Measurements from ENCODE around the gene C1orf232. TPM values are rescaled to one million over a fixed set of nuclear protein-coding genes. Genes with fewer than 3 reads are reported as not detected.

The C1orf232 gene
- total and polyA plus RNA-seq, 2 of the 13 experiments (the other 11 are each of a cell fraction or from before 2014, with no cell fraction given) = not detected

DNA sequence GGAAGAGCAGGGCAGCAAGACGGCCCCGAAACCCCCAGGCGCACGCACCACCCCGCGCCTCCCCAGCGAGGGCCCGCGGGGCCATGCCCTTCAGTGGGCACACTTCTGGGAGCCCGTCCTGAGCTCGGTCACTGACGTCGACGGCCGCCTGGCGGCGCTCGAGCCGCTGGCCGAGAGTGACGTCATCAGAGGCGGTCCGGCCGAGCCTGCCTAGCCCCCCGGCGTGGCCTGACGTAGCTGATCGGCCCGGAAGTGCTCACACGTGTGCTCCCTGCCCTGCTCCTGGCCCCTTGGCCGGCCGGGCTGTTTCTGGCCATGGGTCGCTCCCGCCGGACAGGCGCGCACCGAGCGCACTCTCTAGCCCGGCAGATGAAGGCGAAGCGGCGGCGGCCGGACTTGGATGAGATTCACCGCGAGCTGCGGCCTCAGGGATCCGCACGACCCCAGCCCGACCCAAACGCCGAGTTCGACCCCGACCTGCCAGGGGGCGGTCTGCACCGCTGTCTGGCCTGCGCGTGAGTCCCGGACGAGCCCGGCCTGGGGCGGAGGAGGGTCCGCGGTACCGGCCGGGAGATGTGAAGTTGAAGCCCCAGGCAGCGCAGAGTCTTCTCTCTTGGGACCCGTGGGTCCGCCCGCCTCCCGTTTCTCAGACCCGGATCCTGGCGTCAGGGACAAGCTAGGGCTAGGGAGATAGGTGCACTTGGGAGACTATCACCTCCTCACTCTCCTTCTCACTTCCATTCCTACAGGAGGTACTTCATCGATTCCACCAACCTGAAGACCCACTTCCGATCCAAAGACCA is 1.1 kb upstream of the C1orf232 start, which contains the start of gene ZNF593 (continued):
- TF ChIP-seq, protein P1, sequence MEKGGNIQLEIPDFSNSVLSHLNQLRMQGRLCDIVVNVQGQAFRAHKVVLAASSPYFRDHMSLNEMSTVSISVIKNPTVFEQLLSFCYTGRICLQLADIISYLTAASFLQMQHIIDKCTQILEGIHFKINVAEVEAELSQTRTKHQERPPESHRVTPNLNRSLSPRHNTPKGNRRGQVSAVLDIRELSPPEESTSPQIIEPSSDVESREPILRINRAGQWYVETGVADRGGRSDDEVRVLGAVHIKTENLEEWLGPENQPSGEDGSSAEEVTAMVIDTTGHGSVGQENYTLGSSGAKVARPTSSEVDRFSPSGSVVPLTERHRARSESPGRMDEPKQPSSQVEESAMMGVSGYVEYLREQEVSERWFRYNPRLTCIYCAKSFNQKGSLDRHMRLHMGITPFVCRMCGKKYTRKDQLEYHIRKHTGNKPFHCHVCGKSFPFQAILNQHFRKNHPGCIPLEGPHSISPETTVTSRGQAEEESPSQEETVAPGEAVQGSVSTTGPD (CRISPR knock-in tag; IDR thresholded peaks at IDR 0.05) = no peak
- TF ChIP-seq TCF12 (IDR thresholded peaks at IDR 0.05) = no peak
- peak; percentile 95 for TF ChIP-seq TCF12 (CRISPR knock-in tag; IDR thresholded peaks at IDR 0.05)
- TF ChIP-seq ISX (CRISPR knock-in tag; conservative IDR thresholded peaks at IDR 0.05) = peak; percentile 85
- TF ChIP-seq ZNF670 (CRISPR knock-in tag; IDR thresholded peaks at IDR 0.05; ENCODE audit: borderline replicate concordance) = peak; percentile 67
- TF ChIP-seq ZNF546 (CRISPR knock-in tag; conservative IDR thresholded peaks at IDR 0.05) = peak; percentile 83; the same call in 1 of the 2 replicates
- TF ChIP-seq MTA1 (CRISPR knock-in tag; IDR thresholded peaks at IDR 0.05; ENCODE audit: borderline replicate concordance) = peak; percentile 77; the same call in 1 of the 2 replicates
- peak; percentile 82; the same call in 1 of the 2 replicates for TF ChIP-seq ZSCAN9 (CRISPR knock-in tag; IDR thresholded peaks at IDR 0.05; ENCODE audit: borderline replicate concordance)
- no peak for TF ChIP-seq RAD51 (IDR thresholded peaks at IDR 0.05; ENCODE audit: borderline replicate concordance)
- no peak for TF ChIP-seq KDM1A (CRISPR knock-in tag; IDR thresholded peaks at IDR 0.05)
- no peak for TF ChIP-seq ZFP82 (CRISPR knock-in tag; IDR thresholded peaks at IDR 0.05; ENCODE audit: borderline replicate concordance)
- peak; percentile 91 for TF ChIP-seq JUN (CRISPR knock-in tag; IDR thresholded peaks at IDR 0.05)
- 0 out of 2 replicates have a peak, but pooled peaks have one; percentile 33 for TF ChIP-seq MIER2 (CRISPR knock-in tag; IDR thresholded peaks at IDR 0.05)
- TF ChIP-seq SSRP1 (CRISPR knock-in tag; IDR thresholded peaks at IDR 0.05) = no peak; the same call in 1 of the 2 replicates
- TF ChIP-seq ZBTB8A (CRISPR knock-in tag; IDR thresholded peaks at IDR 0.05; ENCODE audit: borderline replicate concordance, low read depth) = no peak
- TF ChIP-seq, protein P2, sequence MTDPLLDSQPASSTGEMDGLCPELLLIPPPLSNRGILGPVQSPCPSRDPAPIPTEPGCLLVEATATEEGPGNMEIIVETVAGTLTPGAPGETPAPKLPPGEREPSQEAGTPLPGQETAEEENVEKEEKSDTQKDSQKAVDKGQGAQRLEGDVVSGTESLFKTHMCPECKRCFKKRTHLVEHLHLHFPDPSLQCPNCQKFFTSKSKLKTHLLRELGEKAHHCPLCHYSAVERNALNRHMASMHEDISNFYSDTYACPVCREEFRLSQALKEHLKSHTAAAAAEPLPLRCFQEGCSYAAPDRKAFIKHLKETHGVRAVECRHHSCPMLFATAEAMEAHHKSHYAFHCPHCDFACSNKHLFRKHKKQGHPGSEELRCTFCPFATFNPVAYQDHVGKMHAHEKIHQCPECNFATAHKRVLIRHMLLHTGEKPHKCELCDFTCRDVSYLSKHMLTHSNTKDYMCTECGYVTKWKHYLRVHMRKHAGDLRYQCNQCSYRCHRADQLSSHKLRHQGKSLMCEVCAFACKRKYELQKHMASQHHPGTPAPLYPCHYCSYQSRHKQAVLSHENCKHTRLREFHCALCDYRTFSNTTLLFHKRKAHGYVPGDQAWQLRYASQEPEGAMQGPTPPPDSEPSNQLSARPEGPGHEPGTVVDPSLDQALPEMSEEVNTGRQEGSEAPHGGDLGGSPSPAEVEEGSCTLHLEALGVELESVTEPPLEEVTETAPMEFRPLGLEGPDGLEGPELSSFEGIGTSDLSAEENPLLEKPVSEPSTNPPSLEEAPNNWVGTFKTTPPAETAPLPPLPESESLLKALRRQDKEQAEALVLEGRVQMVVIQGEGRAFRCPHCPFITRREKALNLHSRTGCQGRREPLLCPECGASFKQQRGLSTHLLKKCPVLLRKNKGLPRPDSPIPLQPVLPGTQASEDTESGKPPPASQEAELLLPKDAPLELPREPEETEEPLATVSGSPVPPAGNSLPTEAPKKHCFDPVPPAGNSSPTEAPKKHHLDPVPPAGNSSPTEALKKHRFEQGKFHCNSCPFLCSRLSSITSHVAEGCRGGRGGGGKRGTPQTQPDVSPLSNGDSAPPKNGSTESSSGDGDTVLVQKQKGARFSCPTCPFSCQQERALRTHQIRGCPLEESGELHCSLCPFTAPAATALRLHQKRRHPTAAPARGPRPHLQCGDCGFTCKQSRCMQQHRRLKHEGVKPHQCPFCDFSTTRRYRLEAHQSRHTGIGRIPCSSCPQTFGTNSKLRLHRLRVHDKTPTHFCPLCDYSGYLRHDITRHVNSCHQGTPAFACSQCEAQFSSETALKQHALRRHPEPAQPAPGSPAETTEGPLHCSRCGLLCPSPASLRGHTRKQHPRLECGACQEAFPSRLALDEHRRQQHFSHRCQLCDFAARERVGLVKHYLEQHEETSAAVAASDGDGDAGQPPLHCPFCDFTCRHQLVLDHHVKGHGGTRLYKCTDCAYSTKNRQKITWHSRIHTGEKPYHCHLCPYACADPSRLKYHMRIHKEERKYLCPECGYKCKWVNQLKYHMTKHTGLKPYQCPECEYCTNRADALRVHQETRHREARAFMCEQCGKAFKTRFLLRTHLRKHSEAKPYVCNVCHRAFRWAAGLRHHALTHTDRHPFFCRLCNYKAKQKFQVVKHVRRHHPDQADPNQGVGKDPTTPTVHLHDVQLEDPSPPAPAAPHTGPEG (CRISPR knock-in tag; IDR thresholded peaks at IDR 0.05) = peak; percentile 93
- TF ChIP-seq SOX5 (CRISPR knock-in tag; IDR thresholded peaks at IDR 0.05; ENCODE audit: borderline replicate concordance) = no peak
- no peak for TF ChIP-seq ZC3H4 (CRISPR knock-in tag; IDR thresholded peaks at IDR 0.05; ENCODE audit: borderline replicate concordance)
- no peak for TF ChIP-seq ATRX (CRISPR knock-in tag; IDR thresholded peaks at IDR 0.05; ENCODE audit: borderline replicate concordance)
- peak; percentile 94 for TF ChIP-seq ZFY (CRISPR knock-in tag; IDR thresholded peaks at IDR 0.05)
- TF ChIP-seq YEATS4 (CRISPR knock-in tag; IDR thresholded peaks at IDR 0.05; ENCODE audit: borderline replicate concordance) = peak; percentile 97
- TF ChIP-seq, protein P3, sequence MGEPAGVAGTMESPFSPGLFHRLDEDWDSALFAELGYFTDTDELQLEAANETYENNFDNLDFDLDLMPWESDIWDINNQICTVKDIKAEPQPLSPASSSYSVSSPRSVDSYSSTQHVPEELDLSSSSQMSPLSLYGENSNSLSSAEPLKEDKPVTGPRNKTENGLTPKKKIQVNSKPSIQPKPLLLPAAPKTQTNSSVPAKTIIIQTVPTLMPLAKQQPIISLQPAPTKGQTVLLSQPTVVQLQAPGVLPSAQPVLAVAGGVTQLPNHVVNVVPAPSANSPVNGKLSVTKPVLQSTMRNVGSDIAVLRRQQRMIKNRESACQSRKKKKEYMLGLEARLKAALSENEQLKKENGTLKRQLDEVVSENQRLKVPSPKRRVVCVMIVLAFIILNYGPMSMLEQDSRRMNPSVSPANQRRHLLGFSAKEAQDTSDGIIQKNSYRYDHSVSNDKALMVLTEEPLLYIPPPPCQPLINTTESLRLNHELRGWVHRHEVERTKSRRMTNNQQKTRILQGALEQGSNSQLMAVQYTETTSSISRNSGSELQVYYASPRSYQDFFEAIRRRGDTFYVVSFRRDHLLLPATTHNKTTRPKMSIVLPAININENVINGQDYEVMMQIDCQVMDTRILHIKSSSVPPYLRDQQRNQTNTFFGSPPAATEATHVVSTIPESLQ (CRISPR knock-in tag; conservative IDR thresholded peaks at IDR 0.05) = no peak

All from HepG2 (cell line).